Heart left ventricle (tissue), 16 donors: ENCODE data around the gene HCFC2. TPM values are rescaled to one million over a fixed set of nuclear protein-coding genes. Genes with fewer than 3 reads are reported as not detected.
"Not testable (repeated sequence)": the region's sequence is repeated elsewhere in the genome, so short reads cannot be mapped to it uniquely, and the experiment has no call there.

Experiments
- ATAC-seq, 4 donors: fragments of 200-7000 bp; cut with Tn5 transposase; one replicate each; pipeline ENCODE4 v1.9.1; 2020 to 2022; ENCODE audit warnings: moderate library complexity in 4 of 4, mild to moderate bottlenecking in 3 of 4, moderate number of reproducible peaks in 1 of 4
- DNase-seq, 5 donors: peaks; one replicate each; pipeline ENCODE4 v3.0.0-alpha.2; 2020
- H3K27ac ChIP-seq, 12 donors: fragments of 200-600 bp; sonication (generic) in 4 of 12; one replicate each; pipeline versions ENCODE4 v1.5.0 to v1.8.0; 2016 to 2022; ENCODE audit warnings: mild to moderate bottlenecking in 2 of 12
- H3K27me3 ChIP-seq, 9 donors: fragments of 200-600 bp; sonication (generic) in 2 of 9; one replicate each; pipeline versions ENCODE4 v1.5.1 to v1.8.0; 2016 to 2022; ENCODE audit warnings: mild to moderate bottlenecking in 3 of 9
- H3K36me3 ChIP-seq, 9 donors: fragments of 200-600 bp; sonication (generic) in 2 of 9; one replicate each; pipeline versions ENCODE4 v1.5.0 to v1.8.0; 2018 to 2022; ENCODE audit warnings: mild to moderate bottlenecking in 2 of 9
- H3K4me1 ChIP-seq, 12 donors: fragments of 200-600 bp; sonication (generic) in 4 of 12; one replicate each; pipeline versions ENCODE4 v1.5.0 to v1.8.0; 2016 to 2022; ENCODE audit warnings: mild to moderate bottlenecking in 3 of 12
- H3K4me3 ChIP-seq, 12 donors: fragments of 200-600 bp; sonication (generic) in 4 of 12; one replicate each; pipeline versions ENCODE4 v1.5.0 to v1.8.0; 2017 to 2022; ENCODE audit warnings: mild to moderate bottlenecking in 9 of 12, moderate library complexity in 4 of 12
- H3K9me3 ChIP-seq, 12 donors: fragments of 200-600 bp; sonication (generic) in 4 of 12; one replicate each; pipeline versions ENCODE4 v1.5.0 to v1.8.0; 2016 to 2022; ENCODE audit warnings: mild to moderate bottlenecking in 1 of 12
- POLR2A ChIP-seq, 2 donors: fragments of 450-650 bp; IDR thresholded peaks; one replicate each; pipeline ENCODE4 v1.6.1; 2017; ENCODE audit warnings: antibody characterized with exemption in 2 of 2, mild to moderate bottlenecking in 2 of 2, moderate library complexity in 2 of 2
- WGBS, 4 donors: extraction: QIAGEN DNeasy Blood & Tissue Kit in 2 of 4; methylation state at CpG; one replicate each; pipeline versions ENCODE4 v1.1.5 to v1.1.7; 2013 to 2018; 5-methylcytosine and 5-hydroxymethylcytosine counted together
- intact Hi-C, 10 donors: fragments of 100-400 bp; cut with DNase I; formaldehyde crosslinking; loops; one replicate each; pipeline versions ENCODE4 v1.11.1 to v1.14.2; 2022
- polyA plus RNA-seq, 2 donors: library from polyadenylated mRNA; stranded (reverse); fragments of 200-250 nt; gene quantifications; one replicate each; pipeline ENCODE4 v1.2.3, GENCODE V29; 2013
- total RNA-seq, 9 donors: library from RNA; depleted of rRNA in 2 of 9; stranded (reverse); fragments of >200 nt in 2 of 9; fragmentation: NEBNext Ultra II Directional in 3 of 9; extraction: Animal tissue kit (Norgen Biotek cat#: 25700) in 3 of 9; gene quantifications; one replicate each; pipeline versions ENCODE4 v1.1.0 to v1.2.4, GENCODE V29; 2016 to 2023
- TF ChIP-seq, protein P1 (sequence below), 12 donors: fragments of 200-600 bp; sonication (generic) in 4 of 12; IDR thresholded peaks; one replicate each; pipeline versions ENCODE4 v1.5.0 to v1.8.0; 2018 to 2022; ENCODE audit warnings: antibody characterized with exemption in 12 of 12, mild to moderate bottlenecking in 5 of 12
- donor health status: ischemic (EF 13 %, LVEDD 7.1; RV severe dilation, severe dysfunction).
- donor health status: healthy with polysubstance abuse.
- donor health status: DM: no; HTN: yes; CAD: no.
- donor health status: DM: no; HTN: no; CAD: no.
- donor health status: ischemic (EF 25% LVEDD 6.9; RV normal size, moderate dysfunction).
- donor health status: ischemic (EF 25% LVEDD 5.7; RV mildly dilated, moderate dysfunction).
- donor health status: healthy.
- donor health status: DM: yes; HTN: yes; CAD: no.
- donor health status: ischemic (EF 35%, LVEDD 5.7; RV mildly dilated, moderate dysfunction).
- donor health status: nonischemic (EF 11% LVEDD 7.7; RV severe dilation, severe dysfunction).
- donor health status: DM: yes; HTN: yes; CAD: no.
- donor health status: PGD.
- donor health status: ischemic (EF 29% LVEDD 5.4; RV normal size, mild dysfunction).
- donor health status: nonischemic (EF 23%, LVEDD 6.1; RV moderate dilation, normal function).

The HCFC2 gene
- total and polyA plus RNA-seq, 11 donors: 4.8 to 14.0 (median 9.0) TPM

DNA sequence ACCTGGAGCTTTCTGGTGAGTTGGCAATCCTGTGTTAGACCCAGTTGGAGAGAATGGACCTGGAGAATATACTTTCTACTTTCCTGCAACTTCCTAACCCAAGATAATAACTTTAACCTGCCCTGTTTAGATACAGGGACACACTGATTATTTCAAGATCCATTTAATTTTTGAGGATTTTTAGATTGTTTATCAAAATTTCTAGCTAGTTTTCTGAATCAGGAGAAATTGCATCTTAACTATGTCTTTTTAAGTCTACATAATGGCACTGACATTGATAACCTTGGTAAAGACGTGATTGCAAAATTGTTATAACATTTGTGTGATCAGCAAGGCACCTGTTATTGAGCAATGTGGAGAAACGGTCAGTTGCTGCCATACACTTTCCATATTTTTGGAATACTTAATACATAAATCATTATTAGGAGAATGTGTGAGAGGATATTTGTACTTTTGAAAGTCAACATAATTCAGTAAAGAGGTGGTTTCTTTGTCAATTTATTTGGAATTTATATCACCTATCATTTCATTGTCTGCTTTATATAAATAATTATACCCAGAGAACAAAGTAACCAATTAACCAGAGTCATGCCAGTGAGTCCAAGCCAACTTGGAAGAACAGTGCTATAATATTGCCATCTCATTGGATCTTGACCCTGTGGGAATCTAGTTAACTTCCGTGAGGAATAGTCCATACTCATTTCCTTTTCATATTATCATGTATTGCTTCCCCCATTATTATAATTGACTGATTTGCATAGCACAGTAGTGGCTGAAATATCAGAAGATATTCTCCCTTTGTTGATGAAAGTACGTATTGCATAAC lies 45.3 kb downstream of the HCFC2 start:
- Histone ChIP-seq H3K4me3 (no peak overlapping the region), H3K27me3 (no peaks in the 10 kb centered on the region), H3K9me3 (no peaks in the 10 kb centered on the region), H3K36me3 (peaks cover 0 to 46% (median 18%) of the 10 kb centered on the region in 9 donors), H3K4me1 (peaks cover 0 to 14% (median 8%) of the 10 kb centered on the region in 12 donors), H3K27ac (no peak overlapping the region)
- TF ChIP-seq, protein P1, sequence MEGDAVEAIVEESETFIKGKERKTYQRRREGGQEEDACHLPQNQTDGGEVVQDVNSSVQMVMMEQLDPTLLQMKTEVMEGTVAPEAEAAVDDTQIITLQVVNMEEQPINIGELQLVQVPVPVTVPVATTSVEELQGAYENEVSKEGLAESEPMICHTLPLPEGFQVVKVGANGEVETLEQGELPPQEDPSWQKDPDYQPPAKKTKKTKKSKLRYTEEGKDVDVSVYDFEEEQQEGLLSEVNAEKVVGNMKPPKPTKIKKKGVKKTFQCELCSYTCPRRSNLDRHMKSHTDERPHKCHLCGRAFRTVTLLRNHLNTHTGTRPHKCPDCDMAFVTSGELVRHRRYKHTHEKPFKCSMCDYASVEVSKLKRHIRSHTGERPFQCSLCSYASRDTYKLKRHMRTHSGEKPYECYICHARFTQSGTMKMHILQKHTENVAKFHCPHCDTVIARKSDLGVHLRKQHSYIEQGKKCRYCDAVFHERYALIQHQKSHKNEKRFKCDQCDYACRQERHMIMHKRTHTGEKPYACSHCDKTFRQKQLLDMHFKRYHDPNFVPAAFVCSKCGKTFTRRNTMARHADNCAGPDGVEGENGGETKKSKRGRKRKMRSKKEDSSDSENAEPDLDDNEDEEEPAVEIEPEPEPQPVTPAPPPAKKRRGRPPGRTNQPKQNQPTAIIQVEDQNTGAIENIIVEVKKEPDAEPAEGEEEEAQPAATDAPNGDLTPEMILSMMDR (IDR thresholded peaks at IDR 0.05): no peak
- no peak for TF ChIP-seq POLR2A (IDR thresholded peaks at IDR 0.05)
- DNase-seq: no peak
- intact Hi-C loops: loop anchor here (2.0 to 10.0 kb wide), 12 partner anchors 42 to 235 kb away; partner anchors contain the start of genes HCFC2 (in 1 of the 10) and TDG (in 1 of the 10)
- 67 to 91% (median 72%) methylated on average over 4 of the region's 4 CpGs for WGBS, 4 donors
- no peak for ATAC-seq

DNA sequence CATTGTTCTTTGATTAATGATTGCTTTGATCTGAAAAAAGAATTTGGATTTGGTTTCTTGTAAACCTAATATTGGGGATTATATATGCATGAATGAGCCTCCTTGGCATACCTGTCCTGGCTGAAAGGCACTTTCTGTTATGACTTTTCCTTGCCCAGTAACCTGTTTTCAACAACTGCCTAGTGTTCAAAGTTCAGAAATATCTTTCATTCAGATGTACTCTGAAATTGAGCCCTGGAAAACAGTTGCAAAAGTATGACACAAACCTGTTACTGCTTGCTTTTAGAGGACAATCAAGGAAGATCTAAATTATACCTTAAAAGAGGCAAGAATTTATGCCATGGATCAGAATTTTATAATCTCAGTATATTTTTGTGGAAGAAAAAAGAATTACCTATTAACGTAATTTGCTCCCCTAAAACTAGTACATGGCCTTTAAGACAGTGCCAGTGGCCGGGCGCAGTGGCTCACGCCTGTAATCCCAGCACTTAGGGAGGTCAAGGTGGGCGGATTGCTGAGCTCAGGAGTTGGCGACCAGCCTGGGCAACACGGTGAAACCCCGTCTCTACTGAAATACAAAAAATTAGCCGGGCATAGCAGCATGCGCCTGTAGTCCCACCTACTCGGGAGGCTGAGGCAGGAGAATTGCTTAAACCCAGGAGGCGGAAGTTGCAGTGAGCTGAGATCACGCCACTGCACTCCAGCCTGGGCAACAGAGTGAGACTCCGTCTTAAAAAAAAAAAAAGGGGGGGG lies 50.7 kb downstream of the HCFC2 start:
- H3K9me3 ChIP-seq, ATAC-seq, H3K27ac ChIP-seq, DNase-seq, H3K4me3 ChIP-seq, H3K27me3 ChIP-seq: not testable (repeated sequence)
- Histone ChIP-seq H3K4me1 (peaks cover 0 to 11% (median 0%) of the 10 kb centered on the region in 12 donors), H3K36me3 (peaks cover 0 to 62% (median 43%) of the 10 kb centered on the region in 9 donors)
- 91 to 94% (median 93%) methylated on average over 14 of the region's 14 CpGs for WGBS, 4 donors
- intact Hi-C loops: loop anchor here in 2 of 10 donors (5.0 to 10.0 kb wide), 2 partner anchors 230 to 238 kb away; no protein-coding TSS in a partner anchor

DNA sequence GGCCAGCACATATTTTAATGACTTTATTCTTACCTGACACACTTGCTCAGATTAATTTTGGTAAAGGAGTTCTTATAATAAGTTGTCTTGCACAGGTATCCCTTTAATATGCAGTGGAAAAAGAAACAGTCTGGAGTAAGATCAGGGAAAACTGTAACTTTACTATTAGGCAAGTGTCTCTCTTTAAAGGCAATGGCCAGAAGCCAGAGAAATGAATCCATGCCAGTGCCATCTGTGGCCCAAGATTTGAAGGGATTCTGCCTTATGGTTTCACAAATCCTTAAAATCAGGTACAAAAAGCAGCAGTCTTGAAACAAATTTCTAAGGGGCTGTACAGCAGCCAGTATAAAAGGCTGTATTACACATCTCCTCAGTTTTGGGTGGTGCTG lies 51.2 kb downstream of the HCFC2 start:
- no peak for ATAC-seq
- H3K27ac ChIP-seq: peak overlapping the region in 1 of 12 donors; percentile 33

DNA sequence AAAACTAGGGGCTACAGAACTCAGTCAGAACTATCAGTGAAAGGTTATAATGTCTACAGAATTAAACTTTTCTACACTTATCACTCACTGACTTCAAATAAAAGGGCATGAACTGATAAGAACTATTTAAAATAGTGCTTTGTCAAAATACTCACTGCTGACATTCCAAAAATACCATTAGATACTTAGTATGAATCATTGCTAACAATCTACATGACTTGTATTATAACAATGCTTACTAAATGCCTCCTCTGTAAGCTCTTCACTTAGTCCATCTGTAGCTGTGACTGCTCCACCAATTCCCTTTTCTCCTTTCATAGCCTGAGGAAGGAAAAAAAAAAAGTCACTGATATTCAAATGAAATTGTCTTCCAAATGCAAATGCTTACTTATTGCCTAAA lies 56.7 kb downstream of the HCFC2 start:
- H3K4me3 ChIP-seq: no peak overlapping the region
- DNase-seq: no peak
- intact Hi-C loops: loop anchor here in 1 of 10 donors (10.0 kb wide), 1 partner anchor 56 kb away; the partner anchor contains the start of gene HCFC2
- no peaks in the 10 kb centered on the region for H3K9me3 ChIP-seq
- peaks cover 0 to 20% (median 7%) of the 10 kb centered on the region in 12 donors for H3K4me1 ChIP-seq
- TF ChIP-seq, protein P1 (IDR thresholded peaks at IDR 0.05): no peak
- no peak for TF ChIP-seq POLR2A (IDR thresholded peaks at IDR 0.05)
- H3K36me3 ChIP-seq: peaks cover 0 to 100% (median 94%) of the 10 kb centered on the region in 9 donors
- no peaks in the 10 kb centered on the region for H3K27me3 ChIP-seq
- peak in 2 of 4 donors; percentile 46 to 61 for ATAC-seq
- peak overlapping the region in 4 of 12 donors; percentile 12 to 38 (median 25) for H3K27ac ChIP-seq

More for the DNA sequence above, 51.2 kb downstream of the HCFC2 start:
- peaks cover 0 to 13% (median 0%) of the 10 kb centered on the region in 12 donors for H3K4me1 ChIP-seq
- TF ChIP-seq, protein P1 (IDR thresholded peaks at IDR 0.05): no peak
- no peak for TF ChIP-seq POLR2A (IDR thresholded peaks at IDR 0.05)
- H3K27me3 ChIP-seq: no peaks in the 10 kb centered on the region
- H3K4me3 ChIP-seq: no peak overlapping the region
- intact Hi-C loops: loop anchor here in 1 of 10 donors (10.0 kb wide), 1 partner anchor 231 kb away; no protein-coding TSS in a partner anchor
- H3K36me3 ChIP-seq: peaks cover 0 to 67% (median 49%) of the 10 kb centered on the region in 9 donors
- no peaks in the 10 kb centered on the region for H3K9me3 ChIP-seq
- no peak for DNase-seq
